ENCODE results near the gene HMOX1.

Gene HMOX1, protein sequence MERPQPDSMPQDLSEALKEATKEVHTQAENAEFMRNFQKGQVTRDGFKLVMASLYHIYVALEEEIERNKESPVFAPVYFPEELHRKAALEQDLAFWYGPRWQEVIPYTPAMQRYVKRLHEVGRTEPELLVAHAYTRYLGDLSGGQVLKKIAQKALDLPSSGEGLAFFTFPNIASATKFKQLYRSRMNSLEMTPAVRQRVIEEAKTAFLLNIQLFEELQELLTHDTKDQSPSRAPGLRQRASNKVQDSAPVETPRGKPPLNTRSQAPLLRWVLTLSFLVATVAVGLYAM

GRCh38 chr22:35380537-35381423 lies at the start of gene HMOX1:
TSS of gene HMOX1 (plus strand) at chr22:35381096. CDS start at chr22:35381174, 78 bp downstream.
- DNase-seq (ENCODE audit: low read depth), result peak; percentile 20

DNA sequence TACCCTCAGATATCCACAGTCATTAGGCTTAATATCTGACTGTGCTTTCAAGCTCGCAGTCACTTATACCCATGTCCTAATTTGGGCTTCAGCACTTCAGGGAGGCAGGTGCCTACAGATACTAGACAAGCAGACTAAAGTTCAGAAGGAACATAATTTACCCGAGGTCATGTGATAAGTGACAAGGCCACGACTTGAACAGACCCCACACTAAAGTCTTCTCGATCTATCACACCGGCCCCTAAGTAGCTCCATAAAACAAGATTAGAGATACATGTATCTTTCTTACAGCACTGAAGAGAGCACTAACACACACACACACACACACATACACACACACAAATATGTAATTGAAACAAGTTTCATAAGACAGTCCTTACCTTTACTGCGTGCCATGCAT lies 48.6 kb upstream of the HMOX1 start:
- no peak for DNase-seq (ENCODE audit: low read depth)

GRCh38 chr22:35333220-35333619 lies 47.7 kb upstream of the HMOX1 start:
- no peak for DNase-seq (ENCODE audit: low read depth)

DNA sequence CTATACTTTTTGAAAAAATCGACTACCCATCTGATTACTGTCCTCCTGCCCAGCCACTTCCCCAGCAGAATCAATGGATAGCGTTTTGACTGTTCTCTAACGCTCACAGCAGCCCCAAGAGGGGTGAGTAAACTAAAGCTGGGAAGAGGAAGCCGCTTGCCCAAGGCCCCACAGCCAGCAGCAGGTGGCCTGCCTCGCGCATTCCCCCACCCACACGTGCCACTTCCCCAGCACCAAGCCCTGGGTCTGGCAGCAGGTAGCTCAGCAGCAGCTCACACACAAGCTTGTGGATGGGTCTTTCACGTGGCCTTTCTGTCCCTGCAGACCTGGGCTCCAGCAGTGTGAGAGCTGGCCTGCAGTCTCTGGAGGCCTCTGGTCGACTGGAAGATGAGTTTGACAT lies 46.9 kb upstream of the HMOX1 start:
- DNase-seq (ENCODE audit: low read depth), result no peak

DNA sequence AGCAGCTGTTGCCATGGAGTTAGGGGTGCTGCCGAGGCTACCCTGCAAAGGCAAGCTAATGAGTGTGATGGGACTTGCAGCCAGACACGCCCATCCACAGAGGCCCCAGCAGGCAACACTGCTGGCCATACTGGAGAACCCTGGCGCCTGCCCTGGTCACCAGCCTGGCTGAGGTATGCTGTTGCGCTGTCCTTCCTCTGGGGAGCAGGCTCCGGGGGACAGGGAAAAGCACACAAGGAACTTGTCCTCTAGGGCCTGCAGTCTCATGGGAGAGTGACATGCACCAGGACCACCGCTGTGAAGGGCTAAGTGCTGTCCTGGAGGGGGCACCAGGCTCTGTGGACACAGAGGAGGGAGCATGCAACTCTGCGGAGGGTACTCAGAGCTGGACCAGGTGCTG lies 45.4 kb upstream of the HMOX1 start:
- DNase-seq (ENCODE audit: low read depth), result no peak

- no peak for DNase-seq (ENCODE audit: low read depth)
Observed at GRCh38 chr22:35335936-35336781, 44.7 kb upstream of the HMOX1 start.

DNA sequence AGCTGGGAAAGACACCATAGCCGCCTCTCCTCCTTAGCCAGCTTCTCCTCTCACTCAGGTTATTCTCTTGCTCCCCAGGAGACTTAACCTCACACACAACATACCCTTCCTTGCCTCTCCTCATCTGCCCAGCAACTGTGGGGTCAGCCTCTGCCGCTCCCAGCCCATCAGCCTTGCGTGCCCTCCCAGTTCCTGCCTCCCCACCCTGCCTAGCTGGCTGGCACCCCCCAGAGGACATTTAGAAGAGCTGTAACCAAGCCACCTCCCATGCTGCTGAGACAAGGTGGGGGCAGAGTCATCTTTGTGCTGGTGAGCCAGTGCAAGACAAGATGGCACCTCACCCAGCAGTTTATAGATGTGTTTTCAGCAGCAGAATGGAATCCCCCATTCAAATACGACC lies 43.0 kb upstream of the HMOX1 start:
- no peak for DNase-seq (ENCODE audit: low read depth)

DNA sequence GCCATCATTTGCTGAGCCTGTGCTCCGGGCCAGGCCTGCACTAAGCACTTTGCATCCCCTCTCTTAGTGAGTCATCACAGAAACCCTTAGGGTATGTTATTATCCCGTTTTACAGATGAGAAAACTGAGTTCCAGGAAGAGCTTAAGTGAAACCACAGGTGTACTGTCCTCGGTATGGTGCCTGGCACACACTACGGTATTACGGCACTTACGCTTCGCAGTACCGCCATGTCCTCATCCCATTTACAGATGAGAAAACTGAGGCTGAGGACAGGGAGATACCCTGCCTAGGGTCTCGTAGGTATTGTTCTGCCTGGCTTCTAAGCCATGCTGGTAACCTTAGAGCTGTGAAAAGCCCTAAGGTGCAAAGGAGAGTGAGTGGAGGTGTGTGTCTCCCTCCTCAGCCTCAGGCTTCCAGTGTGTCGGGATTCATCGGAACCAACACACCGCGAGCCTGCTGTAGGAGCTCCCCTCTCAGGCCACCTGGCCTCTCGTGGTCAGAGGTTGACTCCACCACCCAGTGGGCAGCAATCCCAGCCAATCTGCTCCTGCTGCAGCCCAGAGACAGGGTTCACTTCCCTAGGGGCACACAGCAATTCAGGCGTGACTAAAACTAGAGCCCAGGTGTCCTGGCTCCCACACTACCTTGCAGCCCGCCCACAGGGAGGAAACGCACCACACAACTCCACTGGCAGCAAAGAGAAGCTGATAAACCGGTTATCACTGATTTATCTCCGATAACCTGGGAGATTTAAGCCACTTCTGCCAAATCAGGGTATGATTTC lies 39.6 kb upstream of the HMOX1 start:
- DNase-seq (ENCODE audit: low read depth), result no peak

DNA sequence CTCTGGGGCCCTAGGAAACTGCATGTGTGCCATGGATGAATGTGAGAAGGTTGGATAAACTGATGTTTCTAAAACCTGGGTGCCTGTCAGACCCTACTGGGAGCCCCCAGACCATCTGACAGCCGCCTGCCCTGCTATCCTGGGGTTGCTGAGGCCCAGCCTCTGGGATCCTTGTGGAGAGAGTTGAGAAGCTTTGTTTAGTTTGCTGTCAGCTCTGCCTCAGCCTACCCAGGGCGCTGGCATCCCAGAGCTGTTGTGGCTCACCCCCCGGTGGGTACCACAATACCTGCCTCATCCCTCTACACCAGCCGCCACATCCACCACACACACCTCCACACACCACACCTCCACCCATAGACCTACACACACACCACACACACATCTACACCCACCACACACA lies 38.5 kb upstream of the HMOX1 start:
- DNase-seq (ENCODE audit: low read depth), result no peak

DNA sequence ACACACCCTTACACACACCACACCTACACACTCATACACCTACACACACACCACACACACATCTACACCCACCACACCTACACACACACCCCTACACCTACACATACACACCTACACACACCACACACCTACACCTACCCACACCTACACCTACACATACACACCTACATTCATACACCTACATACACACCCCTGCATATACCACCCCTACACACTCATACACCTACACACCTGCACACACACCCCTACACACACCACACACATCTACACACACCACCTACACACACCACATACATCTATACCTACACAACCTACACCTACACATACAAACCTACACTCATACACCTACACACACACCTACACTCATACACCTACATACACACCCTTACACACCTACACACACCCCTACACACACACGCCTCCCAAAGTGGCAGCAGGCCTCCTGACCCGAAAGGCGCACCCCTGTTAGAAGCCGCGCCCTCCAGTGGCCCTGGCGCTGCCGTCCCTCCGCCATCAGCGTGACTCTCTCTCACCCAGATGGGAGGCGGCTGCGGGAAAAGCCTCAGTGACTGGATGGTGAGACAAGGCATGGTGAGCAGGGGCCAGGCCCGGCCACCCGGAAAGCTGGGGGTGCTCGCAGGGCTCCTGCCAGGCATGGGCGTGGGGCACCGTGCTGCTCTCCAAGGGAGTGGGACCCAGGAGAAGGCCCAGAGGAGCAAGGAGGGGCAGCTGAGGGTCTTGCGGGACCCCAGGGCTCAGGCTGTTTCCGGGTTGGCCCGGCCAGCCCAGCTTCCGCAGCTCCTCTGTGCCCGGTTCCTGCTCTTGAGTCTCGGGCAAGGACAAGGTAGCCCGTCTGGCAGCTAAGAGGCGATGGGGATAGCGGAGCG lies 37.0 kb upstream of the HMOX1 start:
- no peak for DNase-seq (ENCODE audit: low read depth)

GRCh38 chr22:35344956-35345690 lies 35.8 kb upstream of the HMOX1 start:
- no peak for DNase-seq (ENCODE audit: low read depth)

DNA sequence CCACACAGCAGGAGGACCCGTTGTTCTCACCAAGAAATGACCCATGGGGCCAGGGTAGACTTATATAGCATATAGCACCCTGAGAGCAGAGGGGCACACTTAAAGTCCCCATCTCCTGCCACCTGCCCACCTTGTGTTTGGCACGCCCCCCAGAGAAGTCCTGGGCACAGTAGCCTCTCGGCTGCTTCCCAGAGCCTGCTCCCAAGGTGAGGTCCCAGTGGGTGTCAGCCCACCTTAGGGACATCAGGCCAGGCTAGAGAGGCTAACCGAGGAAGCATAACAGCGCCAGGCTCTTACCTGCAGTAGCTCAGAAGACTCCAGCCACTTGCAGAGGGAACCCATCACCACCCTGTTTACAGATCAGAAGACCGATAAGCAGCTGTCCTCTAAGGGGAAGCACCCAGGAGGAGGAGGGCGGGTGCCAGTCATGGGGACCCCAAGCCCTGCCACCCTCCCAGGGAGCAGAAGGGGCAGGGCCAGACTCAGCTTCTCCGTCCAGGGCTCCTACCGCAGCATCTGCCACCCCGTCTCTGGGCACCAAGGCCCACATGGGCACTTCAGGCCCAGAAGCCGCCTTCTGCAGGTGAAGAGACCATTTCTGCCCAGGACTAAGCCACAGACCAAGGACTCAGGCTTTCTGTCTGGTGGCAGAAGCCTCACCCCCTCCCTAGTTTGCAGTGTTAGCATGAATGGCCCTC lies 34.9 kb upstream of the HMOX1 start:
- no peak for DNase-seq (ENCODE audit: low read depth)

- no peak for DNase-seq (ENCODE audit: low read depth)
Observed at GRCh38 chr22:35346596-35347220, 34.2 kb upstream of the HMOX1 start.

DNA sequence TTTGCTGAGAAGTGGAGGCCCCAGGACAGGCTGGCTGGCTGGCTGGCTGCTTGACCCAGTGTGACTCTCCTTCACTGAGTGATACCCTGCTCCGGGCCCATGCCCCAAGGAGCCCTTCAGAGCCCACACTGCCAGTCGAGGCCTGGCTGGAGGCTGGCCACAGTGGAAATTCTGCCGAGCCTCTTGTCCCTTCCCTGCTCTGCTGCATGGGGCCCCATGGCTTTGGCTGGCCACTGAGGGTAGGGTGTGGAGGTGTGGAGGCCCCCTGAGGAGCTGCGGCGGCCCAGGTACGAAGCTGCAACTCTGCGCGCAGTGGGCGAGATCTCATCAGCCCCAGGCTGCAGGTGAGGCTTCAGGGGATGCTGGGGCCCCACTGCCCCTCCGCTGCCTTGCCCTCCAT lies 33.4 kb upstream of the HMOX1 start:
- DNase-seq (ENCODE audit: low read depth), result no peak

DNA sequence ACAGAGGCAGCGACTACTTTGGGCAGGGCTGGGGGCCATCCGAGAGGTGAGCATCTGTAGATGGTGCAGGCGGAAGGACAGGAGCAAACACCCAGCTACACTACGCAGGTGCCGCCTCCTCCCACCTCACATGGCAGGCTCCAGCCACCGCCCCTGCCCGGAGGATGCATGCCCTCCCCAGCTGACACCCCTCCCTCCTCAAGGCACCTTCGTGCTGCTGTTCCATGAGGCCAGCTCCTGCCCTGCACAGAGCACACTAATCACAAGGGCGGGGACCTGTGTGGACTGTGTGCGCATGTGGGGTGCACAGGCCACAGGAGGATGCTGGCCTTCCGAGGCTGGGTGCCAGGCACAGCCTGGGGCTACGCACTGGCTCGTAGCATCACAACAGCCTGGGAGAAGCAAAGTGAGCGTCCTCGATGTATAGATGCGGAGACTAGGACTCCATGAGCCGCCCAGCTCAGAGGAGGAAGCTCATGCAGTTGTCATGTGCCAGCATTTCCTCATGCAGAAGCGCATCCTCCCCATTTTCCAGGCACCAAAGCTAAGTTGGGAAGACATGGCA lies 32.8 kb upstream of the HMOX1 start:
- no peak for DNase-seq (ENCODE audit: low read depth)

GRCh38 chr22:35348703-35349102 lies 32.2 kb upstream of the HMOX1 start:
- DNase-seq (ENCODE audit: low read depth), result no peak

- DNase-seq (ENCODE audit: low read depth), result no peak
Observed at GRCh38 chr22:35349368-35349703, 31.6 kb upstream of the HMOX1 start.

DNA sequence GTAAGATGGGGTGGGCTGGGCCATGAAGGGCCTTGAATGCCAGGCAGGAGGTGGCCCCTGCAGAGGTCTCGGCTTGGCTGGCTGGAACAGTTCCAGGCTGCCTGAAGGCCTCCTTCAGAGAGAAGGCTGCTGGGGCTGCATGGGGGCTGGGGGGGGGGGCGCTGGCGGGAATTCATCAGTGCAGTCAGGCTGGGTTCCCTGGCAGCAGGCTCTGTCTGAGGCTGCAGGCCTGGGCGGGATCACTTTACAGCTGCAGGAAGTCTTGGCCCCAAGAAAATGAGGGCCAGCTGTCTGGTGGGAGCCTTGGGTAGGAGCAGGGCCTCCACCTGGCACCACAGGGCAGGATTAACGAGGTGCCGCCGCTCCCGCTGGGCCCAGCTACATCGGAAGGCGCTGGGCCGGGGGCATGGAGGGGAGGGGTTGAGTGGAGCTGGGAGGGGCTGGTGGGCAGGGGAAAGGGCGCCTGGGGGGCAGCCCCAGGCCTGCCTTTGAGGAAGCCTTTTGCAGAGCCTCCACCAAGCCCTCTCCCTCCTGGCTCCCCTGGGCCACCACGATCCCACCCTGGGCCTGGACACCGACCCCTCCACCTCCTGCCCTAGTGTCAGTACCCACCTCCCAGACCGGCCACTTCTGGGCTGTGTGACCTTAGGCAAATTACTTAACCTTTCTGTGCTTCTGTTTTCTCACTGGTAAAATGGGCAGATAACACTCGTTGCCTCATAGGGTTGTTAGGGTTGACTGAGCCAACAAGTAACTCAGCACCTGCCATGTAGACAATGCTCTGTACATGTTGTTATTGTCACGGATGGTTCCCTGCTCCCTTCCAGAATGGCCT lies 31.0 kb upstream of the HMOX1 start:
- DNase-seq (ENCODE audit: low read depth), result no peak
